Stomach (tissue), 9 donors: ENCODE data around the gene UBE2S. TPM values are rescaled to one million over a fixed set of nuclear protein-coding genes. Genes with fewer than 3 reads are reported as not detected.

Experiments used
- DNase-seq, 2 donors: peaks; one replicate each; pipeline versions ENCODE4 v3.0.0 to v3.0.0-alpha.2; 2013 to 2019
- H3K27ac ChIP-seq, 5 donors: fragments of 200-600 bp in 4 of 5; sonication (generic) in 4 of 5; one replicate each; pipeline ENCODE4 v1.5.1; 2013 to 2019; ENCODE audit warnings: mild to moderate bottlenecking in 1 of 5, moderate library complexity in 1 of 5
- H3K27me3 ChIP-seq, 3 donors: fragments of 200-600 bp; sonication (generic); one replicate each; pipeline ENCODE4 v1.5.1; 2017 to 2019; ENCODE audit warnings: mixed run types in 1 of 3
- H3K36me3 ChIP-seq, 4 donors: fragments of 200-600 bp; sonication (generic); 1 replicate in 3 of 4; 2 replicates in 1 of 4; pipeline ENCODE4 v1.5.1; 2016 to 2019
- H3K4me1 ChIP-seq, 4 donors: fragments of 200-600 bp; sonication (generic); one replicate each; pipeline ENCODE4 v1.5.1; 2016 to 2019
- H3K4me3 ChIP-seq, 4 donors: fragments of 200-600 bp; sonication (generic) in 3 of 4; one replicate each; pipeline ENCODE4 v1.5.1; 2016 to 2019; ENCODE audit warnings: mild to moderate bottlenecking in 1 of 4
- H3K9me3 ChIP-seq, 4 donors: fragments of 200-600 bp; sonication (generic); one replicate each; pipeline ENCODE4 v1.5.1; 2016 to 2019
- EP300 ChIP-seq: sonication (generic); formaldehyde crosslinking; IDR thresholded peaks from one replicate; pipeline ENCODE4 v1.6.1; 2017; ENCODE audit warnings: antibody characterized with exemption
- POLR2A ChIP-seq, 4 donors: fragments of 450-650 bp; IDR thresholded peaks; one replicate each; pipeline ENCODE4 v1.6.1; 2016; ENCODE audit warnings: antibody characterized with exemption in 4 of 4, control low read depth in 2 of 4, mild to moderate bottlenecking in 1 of 4, moderate library complexity in 1 of 4
- POLR2AphosphoS5 ChIP-seq, 3 donors: sonication (generic); formaldehyde crosslinking; IDR thresholded peaks; one replicate each; pipeline ENCODE4 v1.6.1; 2016; ENCODE audit warnings: antibody characterized with exemption in 3 of 3
- WGBS, 5 donors: extraction: QIAGEN DNeasy Blood & Tissue Kit in 3 of 5; methylation state at CpG; one replicate each; pipeline versions ENCODE4 v1.1.5 to v1.1.7; 2013 to 2018; 5-methylcytosine and 5-hydroxymethylcytosine counted together
- intact Hi-C: fragments of 100-400 bp; cut with DNase I; formaldehyde crosslinking; loops from one replicate; pipeline ENCODE4 v1.15.1; 2023; ENCODE audit warnings: low total_unique reads
- polyA plus RNA-seq, 3 donors: library from polyadenylated mRNA; stranded (reverse); fragments of 200-250 nt; gene quantifications; one replicate each; pipeline ENCODE4 v1.2.3, GENCODE V29; 2013
- total RNA-seq, 5 donors: library from RNA; depleted of rRNA; stranded (reverse); fragments of >200 nt; gene quantifications; one replicate each; pipeline versions ENCODE4 v1.1.0 to v1.2.3, GENCODE V29; 2014 to 2016
- TF ChIP-seq, protein P1 (sequence below), 7 experiments: fragments of 450-650 bp in 4 of 7; fragments of 200-600 bp in 3 of 7; sonication (generic) in 3 of 7; IDR thresholded peaks; one replicate each; pipeline ENCODE4 v1.5.1; 2016 to 2019; ENCODE audit warnings: antibody characterized with exemption in 7 of 7, control low read depth in 2 of 7, mild to moderate bottlenecking in 1 of 7
- donor health status: healthy with polysubstance abuse.
- donor health status: Bipolar disorder and iron deficiency.
- donor health status: healthy.

The UBE2S gene
- total and polyA plus RNA-seq, 8 donors, result 8.0 to 43.3 (median 13.1) TPM

DNA sequence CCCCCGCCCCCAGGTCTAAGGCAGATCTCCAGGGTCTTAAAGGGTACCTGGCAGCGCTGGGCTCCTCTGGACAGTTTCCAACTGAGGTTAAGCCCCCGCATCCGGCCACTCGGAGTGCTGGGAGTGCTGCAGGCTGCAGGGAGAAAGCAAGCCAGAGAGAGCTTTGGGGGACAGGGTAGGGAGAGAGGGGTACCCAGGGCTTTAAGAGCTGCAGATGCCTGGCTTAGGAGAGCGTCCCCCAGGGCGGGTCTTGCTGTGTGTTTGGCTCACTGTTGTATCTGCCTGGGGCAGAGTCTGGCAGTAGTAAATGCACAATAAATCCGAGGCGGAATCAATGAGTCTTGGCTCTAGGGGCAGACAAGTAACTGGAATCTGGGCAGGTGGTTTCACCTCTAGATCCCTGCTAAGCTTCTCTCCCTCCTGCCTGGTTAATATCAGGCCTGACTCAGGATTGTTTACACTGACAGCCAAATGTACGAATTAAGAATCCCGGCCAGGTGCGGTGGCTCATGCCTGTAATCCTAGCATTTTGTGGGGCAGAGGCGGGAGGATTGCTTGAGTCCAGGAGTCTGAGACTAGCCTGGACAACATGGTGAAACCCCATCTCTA lies 52.3 kb downstream of the UBE2S start:
- Histone ChIP-seq H3K27ac (no peak overlapping the region), H3K4me1 (peaks cover 18 to 24% (median 22%) of the 10 kb centered on the region in 4 donors), H3K36me3 (no peaks in the 10 kb centered on the region), H3K27me3 (peaks cover 27 to 73% (median 42%) of the 10 kb centered on the region in 3 donors), H3K9me3 (no peaks in the 10 kb centered on the region), H3K4me3 (no peak overlapping the region)
- peak in 1 of 2 donors; percentile 60 for DNase-seq
- WGBS, 5 donors, result 23 to 31% (median 27%) methylated on average over 12 to 13 of the region's 13 CpGs
- TF ChIP-seq EP300 (no peak), POLR2AphosphoS5 (IDR thresholded peaks at IDR 0.05) (no peak), POLR2A (IDR thresholded peaks at IDR 0.05) (no peak)
- TF ChIP-seq, protein P1, sequence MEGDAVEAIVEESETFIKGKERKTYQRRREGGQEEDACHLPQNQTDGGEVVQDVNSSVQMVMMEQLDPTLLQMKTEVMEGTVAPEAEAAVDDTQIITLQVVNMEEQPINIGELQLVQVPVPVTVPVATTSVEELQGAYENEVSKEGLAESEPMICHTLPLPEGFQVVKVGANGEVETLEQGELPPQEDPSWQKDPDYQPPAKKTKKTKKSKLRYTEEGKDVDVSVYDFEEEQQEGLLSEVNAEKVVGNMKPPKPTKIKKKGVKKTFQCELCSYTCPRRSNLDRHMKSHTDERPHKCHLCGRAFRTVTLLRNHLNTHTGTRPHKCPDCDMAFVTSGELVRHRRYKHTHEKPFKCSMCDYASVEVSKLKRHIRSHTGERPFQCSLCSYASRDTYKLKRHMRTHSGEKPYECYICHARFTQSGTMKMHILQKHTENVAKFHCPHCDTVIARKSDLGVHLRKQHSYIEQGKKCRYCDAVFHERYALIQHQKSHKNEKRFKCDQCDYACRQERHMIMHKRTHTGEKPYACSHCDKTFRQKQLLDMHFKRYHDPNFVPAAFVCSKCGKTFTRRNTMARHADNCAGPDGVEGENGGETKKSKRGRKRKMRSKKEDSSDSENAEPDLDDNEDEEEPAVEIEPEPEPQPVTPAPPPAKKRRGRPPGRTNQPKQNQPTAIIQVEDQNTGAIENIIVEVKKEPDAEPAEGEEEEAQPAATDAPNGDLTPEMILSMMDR (IDR thresholded peaks at IDR 0.05), result no peak
- intact Hi-C loops, result no loop called here

DNA sequence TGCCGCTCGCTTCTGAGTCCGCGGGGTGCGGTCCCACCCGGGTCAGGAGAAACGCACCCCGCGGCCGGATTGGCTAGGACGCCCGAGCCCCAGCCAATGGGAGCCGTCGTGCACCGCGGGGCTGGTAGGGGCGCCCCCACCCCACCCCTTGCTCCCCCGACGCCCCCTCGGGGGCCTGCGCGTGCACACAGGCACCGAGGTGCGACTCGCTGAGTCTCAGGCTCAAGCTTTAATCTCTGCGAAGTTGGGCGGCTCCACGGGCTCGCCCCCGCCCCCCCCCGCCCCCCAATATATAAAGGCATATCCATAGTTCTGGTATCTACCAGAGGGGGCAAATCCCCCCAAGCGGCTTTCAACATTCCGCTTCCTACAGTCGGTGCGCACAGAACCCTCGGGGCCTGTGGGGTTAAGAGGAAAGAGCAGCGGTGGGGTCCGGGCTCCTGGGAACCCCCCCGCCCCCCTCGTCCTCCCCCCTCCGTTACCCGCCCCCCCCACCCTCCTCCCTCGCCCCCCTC lies 52.8 kb downstream of the UBE2S start, which contains the start of gene COX6B2:
Gene COX6B2 (minus strand): TSS at position 22 of the 515 bp plus-strand sequence. CDS start 198 bp downstream, outside the sequence.
- Histone ChIP-seq H3K27me3 (peaks cover 27 to 77% (median 42%) of the 10 kb centered on the region in 3 donors), H3K36me3 (no peaks in the 10 kb centered on the region), H3K4me3 (peak within 1 kb of the TSS; percentile 34 to 59 (median 41)), H3K4me1 (peaks cover 18 to 24% (median 22%) of the 10 kb centered on the region in 4 donors), H3K27ac (no peak within 1 kb of the TSS), H3K9me3 (no peaks in the 10 kb centered on the region)
- TF ChIP-seq EP300 (no peak), POLR2A (IDR thresholded peaks at IDR 0.05) (no peak), POLR2AphosphoS5 (IDR thresholded peaks at IDR 0.05) (no peak)
- TF ChIP-seq, protein P1 (IDR thresholded peaks at IDR 0.05), result no peak
- no peak for DNase-seq
- intact Hi-C loops, result no loop called here
- 2 to 3% (median 3%) methylated on average over 11 to 43 of the region's 43 CpGs for WGBS, 5 donors

DNA sequence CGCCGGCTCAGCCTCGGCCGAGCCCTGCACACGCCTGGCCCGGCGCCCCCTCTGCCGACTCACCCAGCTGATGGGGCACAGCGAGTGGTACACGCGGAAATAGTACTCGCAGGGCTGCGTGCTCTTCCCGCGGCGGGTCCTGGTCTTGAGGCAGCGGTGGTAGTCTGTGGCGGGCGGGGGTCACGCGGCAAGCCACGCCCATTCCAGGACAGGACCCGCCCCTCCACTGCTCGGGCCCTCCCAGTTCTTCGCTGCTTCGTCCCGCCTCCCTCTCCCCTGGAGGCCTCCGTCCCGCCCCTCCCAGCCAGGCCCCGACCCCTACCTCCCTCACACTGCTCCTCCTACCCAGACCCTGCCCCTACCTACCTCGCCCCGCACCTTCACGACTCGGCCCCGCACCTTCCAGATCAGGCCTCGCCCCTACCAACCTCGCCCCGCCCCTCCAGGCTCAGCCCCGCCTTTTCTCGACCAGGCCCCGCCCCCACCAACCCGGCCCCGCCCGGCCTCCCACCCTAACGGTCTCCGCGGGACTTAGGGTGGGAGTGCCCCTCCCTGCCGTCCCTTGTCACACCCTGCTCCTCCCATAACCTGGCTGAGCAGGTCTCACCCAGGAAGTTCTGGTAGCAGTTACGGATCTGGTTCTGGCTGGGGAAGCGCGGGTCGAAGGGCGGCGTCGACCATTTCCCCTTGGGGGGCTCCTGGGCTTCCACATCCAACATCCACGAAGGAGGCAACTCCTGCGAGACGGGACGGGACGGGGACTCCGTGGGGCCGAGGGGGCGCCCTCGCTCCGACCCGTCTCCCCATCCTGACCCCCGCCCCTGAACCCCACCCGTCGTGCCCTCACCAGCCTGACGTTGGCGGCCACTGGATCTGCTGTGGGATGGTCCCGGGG lies 53.5 kb downstream of the UBE2S start:
- WGBS, 5 donors, result 1 to 3% (median 2%) methylated on average over 23 to 72 of the region's 72 CpGs
- TF ChIP-seq EP300 (no peak), POLR2AphosphoS5 (IDR thresholded peaks at IDR 0.05) (peak in 1 of 3 donors; percentile 8)
- H3K4me3 ChIP-seq, result peak overlapping the region; percentile 34 to 59 (median 41)
- no peaks in the 10 kb centered on the region for H3K36me3 ChIP-seq
- H3K9me3 ChIP-seq, result no peaks in the 10 kb centered on the region
- H3K27me3 ChIP-seq, result peaks cover 27 to 82% (median 42%) of the 10 kb centered on the region in 3 donors
- no peak overlapping the region for H3K27ac ChIP-seq
- intact Hi-C loops, result no loop called here
- peaks cover 18 to 24% (median 22%) of the 10 kb centered on the region in 4 donors for H3K4me1 ChIP-seq
- DNase-seq, result peak; percentile 79 to 85

DNA sequence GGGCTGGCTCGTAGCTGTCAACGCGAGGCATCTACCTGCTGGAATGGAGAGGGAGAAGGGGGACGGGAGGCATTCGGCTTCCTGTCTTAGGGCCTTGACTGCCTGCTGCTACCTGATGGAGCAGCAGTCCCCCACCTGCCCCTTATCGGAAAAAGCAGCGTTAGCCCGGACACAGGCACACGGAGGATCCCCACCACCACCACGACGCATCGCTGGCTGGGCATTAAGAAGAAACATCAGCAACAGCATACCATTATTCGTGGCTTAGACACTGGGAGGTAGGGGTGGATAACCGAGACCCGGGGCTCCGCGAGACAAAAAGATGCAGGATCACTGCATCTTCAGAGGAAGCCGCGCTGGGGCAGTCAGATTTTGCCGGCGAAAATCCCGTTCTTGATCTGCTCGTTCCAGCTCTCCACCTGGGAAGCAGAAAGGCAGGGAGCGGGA lies 54.2 kb downstream of the UBE2S start:
- H3K27me3 ChIP-seq, result peaks cover 27 to 82% (median 42%) of the 10 kb centered on the region in 3 donors

More for the DNA sequence above, 54.2 kb downstream of the UBE2S start:
- H3K36me3 ChIP-seq, result no peaks in the 10 kb centered on the region
- peaks cover 18 to 24% (median 22%) of the 10 kb centered on the region in 4 donors for H3K4me1 ChIP-seq
- TF ChIP-seq EP300 (no peak), POLR2A (IDR thresholded peaks at IDR 0.05) (no peak), POLR2AphosphoS5 (IDR thresholded peaks at IDR 0.05) (no peak)
- TF ChIP-seq, protein P1 (IDR thresholded peaks at IDR 0.05), result no peak
- no peak for DNase-seq
- peak overlapping the region; percentile 34 to 59 (median 41) for H3K4me3 ChIP-seq
- 3 to 9% (median 3%) methylated on average over 21 to 24 of the region's 24 CpGs for WGBS, 5 donors
- intact Hi-C loops, result no loop called here
- H3K27ac ChIP-seq, result no peak overlapping the region
- no peaks in the 10 kb centered on the region for H3K9me3 ChIP-seq
